H9 (cell line): ENCODE measurements around the gene DENND1A. TPM values are rescaled to one million over a fixed set of nuclear protein-coding genes. Genes with fewer than 3 reads are reported as not detected.
"Not testable (repeated sequence)": the region's sequence is repeated elsewhere in the genome, so short reads cannot be mapped to it uniquely, and the experiment has no call there.

Experiments
- DNase-seq: peaks from one replicate; pipeline ENCODE4 v3.0.0-alpha.2; 2017
- H2AFZ ChIP-seq: one replicate; pipeline ENCODE4 v1.6.1; 2013; ENCODE audit warnings: mild to moderate bottlenecking, low read length, control low read depth, moderate library complexity
- H2AK5ac ChIP-seq: 2 replicates; pipeline ENCODE4 v1.6.1; 2013; ENCODE audit warnings: low read length, control low read depth, mixed read lengths; ENCODE audit not compliant: insufficient read length
- H2BK120ac ChIP-seq: one replicate; pipeline ENCODE4 v1.6.1; 2013; ENCODE audit warnings: low read depth, mild to moderate bottlenecking, low read length, control low read depth, inconsistent platforms; ENCODE audit not compliant: poor library complexity, severe bottlenecking
- H2BK12ac ChIP-seq: 2 replicates; pipeline ENCODE4 v1.6.1; 2013; ENCODE audit warnings: low read length, control low read depth, mixed read lengths, low read depth; ENCODE audit not compliant: insufficient read length
- H2BK15ac ChIP-seq: 2 replicates; pipeline ENCODE4 v1.6.1; 2013; ENCODE audit warnings: low read depth, low read length, control low read depth
- H2BK20ac ChIP-seq: one replicate; pipeline ENCODE4 v1.6.1; 2013; ENCODE audit warnings: low read depth, mild to moderate bottlenecking, low read length, control low read depth, inconsistent platforms; ENCODE audit not compliant: poor library complexity, severe bottlenecking
- H2BK5ac ChIP-seq: 2 replicates; pipeline ENCODE4 v1.6.1; 2013; ENCODE audit warnings: low read length, control low read depth, mixed read lengths; ENCODE audit not compliant: insufficient read length
- H3K14ac ChIP-seq: 2 replicates; pipeline ENCODE4 v1.6.1; 2013; ENCODE audit warnings: low read length, control low read depth; ENCODE audit not compliant: insufficient read depth
- H3K18ac ChIP-seq: 2 replicates; pipeline ENCODE4 v1.6.1; 2013; ENCODE audit warnings: low read depth, mild to moderate bottlenecking, mixed read lengths, low read length, control low read depth; ENCODE audit not compliant: insufficient read length
- H3K23ac ChIP-seq: 2 replicates; pipeline ENCODE4 v1.6.1; 2013; ENCODE audit warnings: low read length, control low read depth, mixed read lengths, low read depth; ENCODE audit not compliant: insufficient read length
- H3K23me2 ChIP-seq: 2 replicates; pipeline ENCODE4 v1.6.1; 2013; ENCODE audit warnings: low read depth, mild to moderate bottlenecking, mixed read lengths, low read length, control low read depth; ENCODE audit not compliant: insufficient read length, poor library complexity, severe bottlenecking
- H3K27ac ChIP-seq: 2 replicates; pipeline ENCODE4 v1.5.1; 2013; ENCODE audit warnings: low read length, control low read depth, mixed read lengths, low read depth; ENCODE audit not compliant: insufficient read length
- H3K27me3 ChIP-seq: 2 replicates; pipeline ENCODE4 v1.6.1; 2013; ENCODE audit warnings: low read length, control low read depth, inconsistent platforms; ENCODE audit not compliant: insufficient read depth
- H3K4ac ChIP-seq: 2 replicates; pipeline ENCODE4 v1.6.1; 2013; ENCODE audit warnings: low read depth, mild to moderate bottlenecking, control low read depth, inconsistent platforms, low read length, moderate library complexity
- H3K4me1 ChIP-seq: 2 replicates; pipeline ENCODE4 v1.6.1; 2013; ENCODE audit warnings: low read length, control low read depth, inconsistent platforms; ENCODE audit not compliant: insufficient read depth
- H3K4me2 ChIP-seq: 2 replicates; pipeline ENCODE4 v1.6.1; 2013; ENCODE audit warnings: low read length, control low read depth, mixed read lengths; ENCODE audit not compliant: insufficient read length, insufficient read depth
- H3K56ac ChIP-seq: 2 replicates; pipeline ENCODE4 v1.6.1; 2013; ENCODE audit warnings: low read depth, mild to moderate bottlenecking, mixed read lengths, low read length, control low read depth; ENCODE audit not compliant: insufficient read length
- H3K79me1 ChIP-seq: 2 replicates; pipeline ENCODE4 v1.6.1; 2013; ENCODE audit warnings: low read depth, mild to moderate bottlenecking, moderate library complexity, low read length, control low read depth, inconsistent platforms; ENCODE audit not compliant: insufficient read depth, poor library complexity, severe bottlenecking
- H3K79me2 ChIP-seq: 2 replicates; pipeline ENCODE4 v1.6.1; 2013; ENCODE audit warnings: low read length, control low read depth, inconsistent platforms; ENCODE audit not compliant: insufficient read depth
- H3K9ac ChIP-seq: 2 replicates; pipeline ENCODE4 v1.6.1; 2013; ENCODE audit warnings: low read length, control low read depth, mixed read lengths; ENCODE audit not compliant: insufficient read length; ENCODE audit errors: extremely low read depth
- H3K9me3 ChIP-seq: one replicate; pipeline ENCODE4 v1.6.1; 2013; ENCODE audit warnings: low read depth, low read length, inconsistent platforms; ENCODE audit not compliant: control insufficient read depth
- H3T11ph ChIP-seq: one replicate; pipeline ENCODE4 v1.6.1; 2013; ENCODE audit warnings: mild to moderate bottlenecking, low read length, control low read depth, inconsistent platforms
- H4K20me1 ChIP-seq: one replicate; pipeline ENCODE4 v1.6.1; 2013; ENCODE audit not compliant: control insufficient read depth, insufficient read length, insufficient read depth
- H4K5ac ChIP-seq: 2 replicates; pipeline ENCODE4 v1.6.1; 2013; ENCODE audit warnings: low read depth, mild to moderate bottlenecking, mixed read lengths, low read length, control low read depth; ENCODE audit not compliant: insufficient read length
- H4K8ac ChIP-seq: replicated peaks from 2 replicates; pipeline ENCODE4 v1.6.1; 2013; ENCODE audit warnings: low read length, control low read depth, mixed read lengths, low read depth; ENCODE audit not compliant: insufficient read length
- H4K91ac ChIP-seq: 2 replicates; pipeline ENCODE4 v1.6.1; 2013; ENCODE audit warnings: low read depth, mild to moderate bottlenecking, moderate library complexity, mixed read lengths, low read length, control low read depth; ENCODE audit not compliant: insufficient read length
- H3K27ac Mint-ChIP-seq, 3 experiments: 2 replicates in 2 of 3; 3 replicates in 1 of 3; pipeline ENCODE4 v1.8.0; 2020 to 2021; ENCODE audit warnings: mixed read lengths in 3 of 3, mild to moderate bottlenecking in 1 of 3, moderate library complexity in 1 of 3
- H3K27me3 Mint-ChIP-seq: 2 replicates; pipeline ENCODE4 v1.8.0; 2021; ENCODE audit warnings: low read depth, mild to moderate bottlenecking, moderate library complexity, mixed read lengths
- H3K36me3 Mint-ChIP-seq, 3 experiments: 2 replicates in 2 of 3; 3 replicates in 1 of 3; pipeline ENCODE4 v1.8.0; 2020 to 2021; ENCODE audit warnings: low read depth in 3 of 3, mixed read lengths in 3 of 3; ENCODE audit not compliant: insufficient read depth in 1 of 3
- H3K4me1 Mint-ChIP-seq, 2 experiments: 2 replicates each; pipeline ENCODE4 v1.8.0; 2020; ENCODE audit warnings: mixed read lengths in 2 of 2
- H3K4me3 Mint-ChIP-seq, 2 experiments: 2 replicates in 1 of 2; 3 replicates in 1 of 2; pipeline ENCODE4 v1.8.0; 2020 to 2021; ENCODE audit warnings: mild to moderate bottlenecking in 2 of 2, mixed read lengths in 2 of 2, moderate library complexity in 1 of 2
- H3K9me3 Mint-ChIP-seq, 2 experiments: 2 replicates in 1 of 2; 3 replicates in 1 of 2; pipeline ENCODE4 v1.8.0; 2020; ENCODE audit warnings: mild to moderate bottlenecking in 2 of 2, mixed read lengths in 2 of 2, moderate library complexity in 1 of 2
- WGBS: extraction: QIAGEN DNeasy Blood & Tissue Kit; methylation state at CpG from one replicate; pipeline ENCODE4 v1.1.7; 2013; ENCODE audit warnings: missing lambda C conversion rate, low lambda C conversion rate, mixed read lengths; ENCODE audit not compliant: insufficient read length; ENCODE audit errors: extremely low coverage; 5-methylcytosine and 5-hydroxymethylcytosine counted together
- total RNA-seq: library from RNA; stranded (reverse); gene quantifications from 2 replicates; pipeline ENCODE4 v1.2.1, GENCODE V29; 2021
- TF ChIP-seq, protein P1 (sequence below): fragments of 200-600 bp; sonication (generic); conservative IDR thresholded peaks from 3 replicates; pipeline ENCODE4 v1.8.0; 2021; ENCODE audit warnings: antibody characterized with exemption, mild to moderate bottlenecking

The DENND1A gene
- total RNA-seq, 1 experiment from 2014 or later, result 20.4 TPM

DNA sequence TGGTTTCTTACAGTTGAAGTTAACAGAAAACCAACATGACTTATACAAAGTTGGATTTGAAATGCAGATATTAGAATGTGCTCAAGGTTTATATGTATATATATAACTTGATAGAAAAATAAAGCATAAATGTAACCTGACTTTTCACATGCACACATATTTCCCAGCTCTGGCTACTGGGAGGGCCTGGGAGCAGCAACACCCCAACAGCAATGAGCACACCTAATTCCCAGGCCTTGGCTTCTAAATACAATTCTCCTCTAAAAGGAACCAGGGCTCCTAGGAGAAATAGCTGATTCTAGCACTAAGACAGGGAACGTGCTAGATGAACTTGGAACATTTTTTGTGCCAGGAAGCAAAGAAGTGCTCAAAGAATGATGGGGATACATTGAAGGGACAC is 42.1 kb downstream of the DENND1A start:
- Histone ChIP-seq H3K9me3 (peaks cover 8% of the 10 kb centered on the region), H2BK120ac (no peak overlapping the region), H3K9ac (no peak overlapping the region), H2BK15ac (no peak overlapping the region), H2AFZ (no peak overlapping the region), H4K8ac (no peak overlapping the region), H2BK5ac (no peak overlapping the region), H3T11ph (no peak overlapping the region), H3K79me1 (peaks cover 6% of the 10 kb centered on the region), H3K23ac (no peak overlapping the region), H3K27ac (no peak overlapping the region), H3K4me1 (no peaks in the 10 kb centered on the region), H3K27me3 (no peaks in the 10 kb centered on the region), H4K91ac (no peak overlapping the region), H4K20me1 (no peaks in the 10 kb centered on the region), H2BK20ac (no peak overlapping the region), H3K14ac (no peak overlapping the region), H3K4ac (no peak overlapping the region), H4K5ac (no peak overlapping the region), H3K18ac (no peak overlapping the region), H3K56ac (no peak overlapping the region), H3K4me2 (no peak overlapping the region), H3K79me2 (no peaks in the 10 kb centered on the region; the same call in 1 of the 2 replicates), H3K23me2 (no peaks in the 10 kb centered on the region), H2BK12ac (no peak overlapping the region), H2AK5ac (no peak overlapping the region)
- no peak overlapping the region for H3K27ac Mint-ChIP-seq
- TF ChIP-seq, protein P1, sequence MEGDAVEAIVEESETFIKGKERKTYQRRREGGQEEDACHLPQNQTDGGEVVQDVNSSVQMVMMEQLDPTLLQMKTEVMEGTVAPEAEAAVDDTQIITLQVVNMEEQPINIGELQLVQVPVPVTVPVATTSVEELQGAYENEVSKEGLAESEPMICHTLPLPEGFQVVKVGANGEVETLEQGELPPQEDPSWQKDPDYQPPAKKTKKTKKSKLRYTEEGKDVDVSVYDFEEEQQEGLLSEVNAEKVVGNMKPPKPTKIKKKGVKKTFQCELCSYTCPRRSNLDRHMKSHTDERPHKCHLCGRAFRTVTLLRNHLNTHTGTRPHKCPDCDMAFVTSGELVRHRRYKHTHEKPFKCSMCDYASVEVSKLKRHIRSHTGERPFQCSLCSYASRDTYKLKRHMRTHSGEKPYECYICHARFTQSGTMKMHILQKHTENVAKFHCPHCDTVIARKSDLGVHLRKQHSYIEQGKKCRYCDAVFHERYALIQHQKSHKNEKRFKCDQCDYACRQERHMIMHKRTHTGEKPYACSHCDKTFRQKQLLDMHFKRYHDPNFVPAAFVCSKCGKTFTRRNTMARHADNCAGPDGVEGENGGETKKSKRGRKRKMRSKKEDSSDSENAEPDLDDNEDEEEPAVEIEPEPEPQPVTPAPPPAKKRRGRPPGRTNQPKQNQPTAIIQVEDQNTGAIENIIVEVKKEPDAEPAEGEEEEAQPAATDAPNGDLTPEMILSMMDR, result no peak
- no CpG with 5 or more reads among the region's 1 CpG for WGBS
- peaks cover 14 to 31% (median 26%) of the 10 kb centered on the region in 3 experiments for H3K36me3 Mint-ChIP-seq
- peaks cover 10 to 21% of the 10 kb centered on the region in 2 experiments for H3K9me3 Mint-ChIP-seq
- peaks cover 3% of the 10 kb centered on the region; the same call in 1 of the 2 replicates for H3K27me3 Mint-ChIP-seq
- DNase-seq, result no peak
- peaks cover 18 to 27% of the 10 kb centered on the region in 2 experiments for H3K4me1 Mint-ChIP-seq
- H3K4me3 Mint-ChIP-seq, result no peak overlapping the region

DNA sequence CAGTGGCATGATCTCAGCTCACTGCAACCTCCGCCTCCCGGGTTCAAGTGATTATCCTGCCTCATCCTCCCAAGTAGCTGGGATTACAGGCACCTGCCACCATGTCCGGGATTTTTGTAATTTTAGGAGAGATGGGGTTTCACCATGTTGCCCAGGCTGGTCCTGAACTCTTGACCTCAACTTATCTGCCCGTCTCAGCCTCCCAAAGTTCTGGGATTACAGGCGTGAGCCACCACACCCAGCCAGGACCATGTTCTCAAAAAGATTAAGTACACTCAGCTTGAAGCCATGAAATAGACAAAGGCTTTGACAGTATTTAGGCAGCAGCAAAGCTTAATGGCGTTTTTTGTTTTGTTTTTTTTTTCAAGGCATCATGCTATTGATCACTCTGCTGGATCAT is 44.1 kb downstream of the DENND1A start:
- H3K4me3 Mint-ChIP-seq, H2BK15ac ChIP-seq, H3K4me2 ChIP-seq, H4K8ac ChIP-seq, H3K4me1 ChIP-seq, H2BK12ac ChIP-seq, DNase-seq, H3K27me3 ChIP-seq, H3K9ac ChIP-seq, H4K20me1 ChIP-seq, H2AFZ ChIP-seq, H3K23me2 ChIP-seq, H2BK120ac ChIP-seq, H3K18ac ChIP-seq, H4K91ac ChIP-seq, H3K23ac ChIP-seq, H3K27ac ChIP-seq, H3T11ph ChIP-seq, H3K4ac ChIP-seq, H3K14ac ChIP-seq, H4K5ac ChIP-seq, H3K79me2 ChIP-seq, H3K9me3 ChIP-seq, H2BK20ac ChIP-seq, H2AK5ac ChIP-seq, H3K27me3 Mint-ChIP-seq, H3K79me1 ChIP-seq, H2BK5ac ChIP-seq, H3K56ac ChIP-seq: not testable (repeated sequence)
- Mint-ChIP-seq H3K27ac (peak overlapping the region in 1 of 3 experiments; percentile 77; a peak in 1 of 7 replicates), H3K9me3 (peaks cover 10 to 21% of the 10 kb centered on the region in 2 experiments), H3K36me3 (peaks cover 14 to 28% (median 26%) of the 10 kb centered on the region in 3 experiments), H3K4me1 (peaks cover 12 to 18% of the 10 kb centered on the region in 2 experiments)
- WGBS, result no CpG with 5 or more reads among the region's 6 CpGs
